ENCODE data around the gene PGAP2. TPM values are rescaled to one million over a fixed set of nuclear protein-coding genes. Genes with fewer than 3 reads are reported as not detected.

Gene PGAP2
- total and polyA plus RNA-seq, 10 of the 15 experiments (the other 5 are each of a cell fraction or from before 2014, with no cell fraction given), result 12.3 to 37.4 (median 31.9) TPM

- peak within 1 kb of the TSS; percentile 98 for H3K4me2 ChIP-seq (ENCODE audit: control insufficient read depth, insufficient read depth)
- in situ Hi-C loops (cut with MboI), result no loop called here
- RAD21 ChIA-PET (ENCODE audit: unreplicated experiment), result interaction anchor here (1.0 to 3.6 kb wide), 6 partner anchors 10 to 421 kb away, joined by 3 to 22 read pairs (median 7); partner anchors contain the start of genes PGAP2 and RHOG
- peak; percentile 99 for DNase-seq (ENCODE audit: low read depth, low spot score)
- intact Hi-C loops (cut with micrococcal nuclease; ENCODE audit: unreplicated experiment), result loop anchor here (1.0 to 2.0 kb wide), 2 partner anchors 43 to 297 kb away; partner anchors contain the start of genes RHOG and RRM1
- H3K4me3 ChIP-seq, result peak within 1 kb of the TSS; percentile 91
- H4K20me1 ChIP-seq (ENCODE audit: control insufficient read depth, insufficient read depth), result no peaks in the 10 kb centered on the region
- FAIRE-seq, result peak; percentile 98
- peak within 1 kb of the TSS; percentile 97 for H3K27ac ChIP-seq (ENCODE audit: control insufficient read depth, insufficient read depth)
- peaks cover 49% of the 10 kb centered on the region for H3K79me2 ChIP-seq (ENCODE audit: control insufficient read depth, insufficient read depth, low read length)
- WGBS (ENCODE audit: insufficient coverage, insufficient replicate concordance, low lambda C conversion rate, missing lambda C conversion rate), result under 1% methylated on average over 61 of the region's 86 CpGs
- POLR2A ChIA-PET, result interaction anchor here (0.5 to 4.7 kb wide), 9 partner anchors 8 to 70 kb away, joined by 3 to 27 read pairs (median 5); partner anchors contain the start of gene RHOG
- no peaks in the 10 kb centered on the region; the same call in 2 of the 3 replicates for H3K9me3 ChIP-seq (replicated peaks; ENCODE audit: control insufficient read depth, insufficient read depth, low read length)
- no TSS peak for BruUV-seq (replicated peaks)
- CTCF ChIA-PET, result interaction anchor here (1.0 to 3.3 kb wide), 5 partner anchors 11 to 44 kb away, joined by 3 to 30 read pairs (median 9); partner anchors contain the start of genes PGAP2 and RHOG
- peak; percentile 94 for ATAC-seq
- H3K4me1 ChIP-seq (ENCODE audit: control insufficient read depth, insufficient read depth, low read length), result peaks cover 7% of the 10 kb centered on the region; the same call in 1 of the 2 replicates
- H2AFZ ChIP-seq (ENCODE audit: control insufficient read depth, low read depth, low read length), result peak within 1 kb of the TSS; percentile 97
- SMC1A ChIA-PET (ENCODE audit: uncharacterized antibody, unreplicated experiment), result interaction anchor here (1.0 to 2.1 kb wide), 7 partner anchors 10 to 52 kb away, joined by 3 to 11 read pairs (median 5); partner anchors contain the start of gene RHOG
- H3K36me3 ChIP-seq (ENCODE audit: control insufficient read depth in 2 of 2, insufficient read depth in 2 of 2, low read length in 1 of 2), result peaks cover 0 to 8% of the 10 kb centered on the region in 2 experiments; a peak in 2 of 4 replicates
- no peaks in the 10 kb centered on the region for H3K27me3 ChIP-seq (replicated peaks in 1 of 2; ENCODE audit: control insufficient read depth in 2 of 2, insufficient read depth in 2 of 2, low read length in 1 of 2)
- H3K9ac ChIP-seq (ENCODE audit: control insufficient read depth, insufficient read depth, low read length), result peak within 1 kb of the TSS; percentile 96
- TF ChIP-seq FOXM1 (IDR thresholded peaks at IDR 0.05; ENCODE audit: low read depth, low read length) (peak; percentile 47; the same call in 1 of the 2 replicates), ZBTB4 (CRISPR knock-in tag; IDR thresholded peaks at IDR 0.05) (no peak), POU2F2 (IDR thresholded peaks at IDR 0.05; ENCODE audit: borderline replicate concordance, low read depth, low read length) (peak; percentile 21; the same call in 1 of the 3 replicates), CEBPB (IDR thresholded peaks at IDR 0.05; ENCODE audit: borderline replicate concordance in 1 of 2, low read depth in 2 of 2, low read length in 2 of 2) (peak in 1 of 2 experiments; percentile 72; a peak in 1 of 4 replicates), SMC3 (IDR thresholded peaks at IDR 0.05; ENCODE audit: borderline replicate concordance, low read length) (no peak), ZNF384 (IDR thresholded peaks at IDR 0.05; ENCODE audit: borderline replicate concordance, low read depth, low read length) (no peak), BCL11A (IDR thresholded peaks at IDR 0.05; ENCODE audit: low read depth, low read length) (no peak), ETV6 (conservative IDR thresholded peaks at IDR 0.05 in 1 of 2, IDR thresholded peaks at IDR 0.05 in 1 of 2; ENCODE audit: borderline replicate concordance in 1 of 2, low read depth in 1 of 2) (no peak), PML (IDR thresholded peaks at IDR 0.05; ENCODE audit: low read length) (peak; percentile 85; the same call in 1 of the 2 replicates), GATAD2B (conservative IDR thresholded peaks at IDR 0.05; ENCODE audit: low read depth) (peak; percentile 95), FOXK2 (IDR thresholded peaks at IDR 0.05) (no peak), SMAD1 (IDR thresholded peaks at IDR 0.05; ENCODE audit: low read depth, partially characterized antibody) (no peak), ZNF207 (IDR thresholded peaks at IDR 0.05; ENCODE audit: borderline replicate concordance) (peak; percentile 81; the same call in 1 of the 2 replicates), YBX1 (IDR thresholded peaks at IDR 0.05) (no peak), RELA (IDR thresholded peaks at IDR 0.05; ENCODE audit: borderline replicate concordance, partially characterized antibody) (peak; percentile 39), USF1 (IDR thresholded peaks at IDR 0.05; ENCODE audit: borderline replicate concordance, extremely low read length, insufficient read depth, low read depth, low read length) (no peak), MAX (IDR thresholded peaks at IDR 0.05; ENCODE audit: low read depth, low read length) (peak; percentile 59; the same call in 1 of the 2 replicates), MXI1 (IDR thresholded peaks at IDR 0.05; ENCODE audit: low read depth, low read length) (peak; percentile 74)
Measured at GRCh38 chr11:3797329-3798090, 10.8 kb upstream of the PGAP2 start, which contains the start of gene NUP98. NUP98 (minus strand) TSS chr11:3797554; CDS start chr11:3782117, 15,437 bp downstream.

Measured in GM12878 (cell line).